Measurements from ENCODE around the gene CDPF1.

GRCh38 chr22:46202897-46203600, 47.0 kb downstream of the CDPF1 start:
- TF ChIP-seq CTCF (IDR thresholded peaks at IDR 0.05) (no peak), POLR2A (IDR thresholded peaks at IDR 0.05) (no peak), POLR2AphosphoS5 (IDR thresholded peaks at IDR 0.05; ENCODE audit: insufficient read depth in 1 of 2, low read depth in 1 of 2) (no peak)
